HG03095 (cell line): ENCODE data around the gene COQ5.
"Not testable (repeated sequence)": the region's sequence is repeated elsewhere in the genome, so short reads cannot be mapped to it uniquely, and the experiment has no call there.

Experiments
- ATAC-seq: cut with Tn5 transposase; IDR thresholded peaks from one replicate; pipeline ENCODE4 v1.9.1; 2021; ENCODE audit warnings: moderate library complexity; ENCODE audit not compliant: unreplicated experiment

Gene COQ5, protein sequence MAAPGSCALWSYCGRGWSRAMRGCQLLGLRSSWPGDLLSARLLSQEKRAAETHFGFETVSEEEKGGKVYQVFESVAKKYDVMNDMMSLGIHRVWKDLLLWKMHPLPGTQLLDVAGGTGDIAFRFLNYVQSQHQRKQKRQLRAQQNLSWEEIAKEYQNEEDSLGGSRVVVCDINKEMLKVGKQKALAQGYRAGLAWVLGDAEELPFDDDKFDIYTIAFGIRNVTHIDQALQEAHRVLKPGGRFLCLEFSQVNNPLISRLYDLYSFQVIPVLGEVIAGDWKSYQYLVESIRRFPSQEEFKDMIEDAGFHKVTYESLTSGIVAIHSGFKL

DNA sequence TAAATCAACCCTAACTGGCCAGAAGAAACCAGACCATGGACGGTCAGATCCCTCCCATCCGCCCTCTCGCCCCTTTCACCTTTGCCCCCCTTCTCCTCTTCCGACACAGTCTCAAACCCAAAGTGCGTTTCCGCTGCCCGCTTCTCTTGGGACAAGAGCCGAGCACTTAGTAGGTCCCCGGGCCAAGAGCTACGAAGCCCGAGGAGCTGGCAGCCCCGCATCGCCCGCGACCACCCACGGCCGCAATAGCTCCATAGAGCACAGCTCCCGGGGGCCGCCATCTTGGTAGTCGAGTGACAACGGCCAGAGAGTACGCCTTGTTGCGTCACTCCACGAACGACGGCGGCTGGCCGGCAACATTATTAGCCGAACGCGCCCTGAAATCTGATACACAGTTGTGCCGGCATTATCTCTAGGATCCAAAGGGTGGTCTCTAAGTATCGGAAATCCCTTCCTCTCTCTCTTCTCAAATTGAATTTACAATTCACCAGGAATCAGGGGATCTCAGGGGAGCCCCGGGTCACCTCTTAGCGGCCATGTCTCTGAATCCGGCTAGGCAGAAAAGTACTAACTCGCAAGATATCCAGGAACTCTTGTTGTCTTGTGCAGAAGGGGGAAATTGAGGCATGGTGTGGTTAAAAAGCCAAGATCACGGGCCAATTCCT is at the start of gene COQ5:
Gene COQ5 (minus strand): TSS at position 298 of the 665 bp plus-strand sequence. CDS start 17 bp downstream, at position 281.
- peak; percentile 58 for ATAC-seq

DNA sequence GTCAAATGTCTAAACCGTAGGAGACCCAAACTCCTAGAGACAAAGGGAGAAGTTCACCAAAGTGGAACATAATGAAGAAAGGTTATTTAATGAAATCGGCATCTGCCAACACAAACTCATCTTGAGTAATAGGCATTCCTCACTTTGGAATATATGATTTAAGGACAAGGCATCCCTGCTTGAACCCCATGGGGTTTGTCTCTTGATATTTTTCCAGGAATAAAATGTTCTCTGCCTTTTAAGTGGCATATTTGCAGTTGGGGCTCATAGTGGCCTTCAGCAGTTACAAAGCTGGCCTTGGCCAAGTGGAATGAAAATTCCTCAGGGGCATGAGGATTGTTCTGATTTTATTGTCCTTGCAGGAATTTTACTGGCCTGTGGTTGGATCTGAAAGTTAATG is 45.1 kb upstream of the COQ5 start:
- ATAC-seq: no peak

DNA sequence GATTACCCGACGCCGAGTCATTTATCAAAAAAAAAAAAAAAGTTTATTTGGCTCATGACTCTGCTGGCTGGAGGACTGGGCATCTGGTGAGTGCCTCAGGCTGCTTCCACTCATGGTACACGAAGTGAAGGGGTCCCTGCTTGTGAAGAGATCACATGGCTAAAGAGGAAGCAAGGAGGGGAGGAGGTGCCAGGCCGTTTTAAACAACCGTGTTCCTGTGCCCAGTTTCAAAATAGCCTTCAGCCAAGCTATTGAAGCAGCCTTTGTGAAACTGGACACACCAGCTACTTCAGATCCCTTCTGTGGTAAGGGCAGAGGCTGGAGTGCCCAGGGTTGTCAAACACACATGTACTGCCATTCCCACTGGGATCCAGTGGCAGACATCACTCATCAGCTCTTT is 44.6 kb upstream of the COQ5 start:
- ATAC-seq: no peak

DNA sequence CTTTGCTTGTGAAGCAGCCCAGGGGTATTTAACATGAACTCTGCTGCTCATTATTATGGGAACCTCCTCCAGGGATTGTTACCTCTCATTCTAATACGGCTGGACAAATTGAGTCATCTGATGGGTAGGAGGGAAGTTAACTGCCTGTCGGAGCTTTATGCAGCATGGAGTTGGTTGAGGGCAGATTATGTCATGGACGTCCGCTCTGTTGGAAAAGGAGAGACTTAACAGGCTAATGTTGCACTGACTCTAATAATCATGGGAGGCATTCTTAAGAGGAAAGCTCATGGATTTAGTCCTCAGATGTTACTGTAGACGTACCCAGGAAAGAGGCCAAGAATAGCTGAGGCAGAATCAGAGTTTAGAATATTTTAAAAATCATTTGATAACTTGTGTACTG is 42.3 kb upstream of the COQ5 start:
- no peak for ATAC-seq

DNA sequence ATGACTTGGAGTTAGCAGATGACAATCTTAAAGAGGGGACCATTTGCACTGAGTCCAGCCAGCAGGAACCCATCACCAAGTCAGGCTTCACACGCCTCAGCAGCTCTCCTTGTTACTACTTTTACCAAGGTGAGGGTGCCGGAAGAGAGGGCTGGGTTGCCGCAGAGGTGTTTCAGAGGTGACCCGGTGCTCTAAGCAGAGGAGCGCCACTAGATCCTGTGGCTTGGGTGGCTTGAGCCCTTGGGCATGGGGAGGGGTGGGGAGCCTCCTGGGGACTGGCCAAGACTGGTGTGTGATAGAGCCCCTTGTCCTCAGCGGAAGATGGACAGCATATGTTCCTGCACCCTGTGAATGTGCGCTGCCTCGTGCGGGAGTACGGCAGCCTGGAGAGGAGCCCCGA is 34.5 kb upstream of the COQ5 start:
- ATAC-seq: no peak

DNA sequence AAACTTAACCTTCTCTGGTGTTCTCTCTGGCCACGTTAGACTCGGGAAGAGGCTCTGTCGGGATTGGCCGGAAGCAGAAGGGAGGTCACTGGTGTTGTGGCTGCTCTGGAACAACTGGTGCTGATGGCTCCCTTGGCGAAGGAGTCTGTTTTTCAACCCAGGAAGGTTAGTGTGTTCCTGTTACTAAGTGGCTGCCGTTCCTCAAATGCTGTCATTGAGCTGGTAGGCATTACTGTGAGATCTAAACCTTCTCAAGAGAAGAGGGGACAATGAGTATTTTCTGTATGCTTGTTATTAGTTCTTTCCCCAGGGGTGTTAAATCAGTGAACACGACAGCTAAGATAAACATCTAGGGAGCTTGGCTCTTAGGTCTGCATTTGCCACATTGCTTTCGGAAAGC is 33.9 kb upstream of the COQ5 start:
- no peak for ATAC-seq

DNA sequence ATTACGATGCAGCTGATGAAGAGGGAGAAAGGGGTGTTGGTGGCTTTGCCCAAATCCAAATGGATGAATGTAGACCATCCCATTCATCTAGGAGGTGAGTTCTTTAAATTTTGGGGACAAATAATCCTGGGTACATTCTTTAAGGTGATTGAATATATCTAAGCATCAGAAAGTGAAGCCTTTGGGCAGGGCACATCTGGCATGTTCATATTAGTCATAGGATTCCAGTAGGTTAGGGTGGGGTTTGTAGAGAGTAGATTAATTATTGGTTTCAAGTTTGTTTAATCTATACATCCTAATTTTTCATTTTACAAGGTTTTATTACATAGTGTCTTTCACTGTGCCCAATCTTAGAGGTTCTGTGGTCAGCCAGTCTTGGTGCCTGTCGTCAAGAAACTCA is 28.6 kb upstream of the COQ5 start:
- no peak for ATAC-seq

DNA sequence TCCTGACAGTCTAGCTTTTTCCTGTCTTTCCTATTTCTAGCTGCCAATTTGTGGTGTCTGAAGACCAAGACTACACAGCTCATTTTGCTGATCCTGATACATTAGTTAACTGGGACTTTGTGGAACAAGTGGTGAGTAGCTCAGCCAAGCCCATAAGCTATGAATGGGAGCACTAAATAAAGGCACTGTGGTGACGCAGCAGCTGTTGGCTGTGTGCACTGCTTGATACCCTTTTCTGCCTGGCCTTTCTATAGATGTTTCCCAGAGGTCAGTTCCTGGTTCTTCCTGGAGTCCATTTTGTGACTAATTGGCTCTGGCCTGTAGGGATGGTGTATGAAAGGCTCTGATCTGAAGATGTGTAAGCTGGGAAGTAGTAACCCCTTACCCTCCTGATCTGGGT is 25.7 kb upstream of the COQ5 start:
- no peak for ATAC-seq

DNA sequence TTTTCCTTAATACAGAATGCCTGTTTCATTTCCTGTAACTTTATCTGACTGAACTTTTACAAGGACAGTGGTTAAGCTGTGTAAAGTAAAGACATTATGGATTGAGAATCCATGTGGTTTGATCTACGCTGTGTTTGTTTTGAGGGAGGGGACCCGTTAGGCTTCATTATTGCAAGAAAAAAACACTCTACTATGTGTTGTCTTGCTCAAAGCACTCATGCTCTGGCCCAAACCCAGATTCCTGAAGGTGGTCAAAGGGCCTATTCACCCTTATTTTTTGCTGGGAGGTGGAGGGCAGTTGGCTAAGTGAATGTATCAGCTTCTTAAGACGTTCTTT is 17.1 kb upstream of the COQ5 start:
- no peak for ATAC-seq

DNA sequence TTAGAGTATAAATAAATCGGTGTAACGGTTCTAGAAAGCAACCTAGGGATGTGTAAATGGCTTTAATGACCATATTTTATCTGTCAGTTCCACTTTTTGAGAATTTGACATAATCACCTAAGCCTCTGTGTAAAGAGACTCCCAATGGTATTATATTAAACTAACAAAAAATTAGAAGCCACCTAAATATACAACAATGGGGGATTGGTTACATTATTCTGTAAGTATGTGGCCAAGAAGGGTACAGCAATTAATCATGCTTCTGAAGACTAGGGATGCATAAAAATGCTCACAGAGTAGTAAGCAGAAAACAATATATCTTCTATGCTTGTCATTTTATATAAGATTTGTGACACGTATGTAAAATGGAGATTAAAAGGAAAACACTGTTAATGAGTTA is 15.7 kb upstream of the COQ5 start:
- ATAC-seq: no peak

DNA sequence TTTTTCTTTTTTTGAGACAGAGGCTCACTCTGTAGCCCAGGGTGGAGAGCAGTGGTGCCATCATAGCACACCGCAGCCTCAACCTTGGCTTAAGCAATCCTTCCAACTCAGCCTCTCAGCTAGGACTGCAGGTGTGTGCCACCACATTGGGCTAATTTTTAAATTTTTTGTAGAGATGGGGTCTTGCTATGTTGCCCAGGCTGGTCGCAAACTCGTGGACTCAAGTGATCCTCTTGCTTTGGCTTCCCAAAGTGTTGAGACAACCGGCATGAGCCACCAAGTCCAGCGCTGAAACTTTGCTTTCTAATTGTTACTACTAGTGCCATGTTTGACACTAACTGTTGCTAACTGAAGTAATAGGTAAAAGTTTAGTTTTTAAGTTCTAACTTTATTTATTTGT is 13.2 kb upstream of the COQ5 start:
- no peak for ATAC-seq

DNA sequence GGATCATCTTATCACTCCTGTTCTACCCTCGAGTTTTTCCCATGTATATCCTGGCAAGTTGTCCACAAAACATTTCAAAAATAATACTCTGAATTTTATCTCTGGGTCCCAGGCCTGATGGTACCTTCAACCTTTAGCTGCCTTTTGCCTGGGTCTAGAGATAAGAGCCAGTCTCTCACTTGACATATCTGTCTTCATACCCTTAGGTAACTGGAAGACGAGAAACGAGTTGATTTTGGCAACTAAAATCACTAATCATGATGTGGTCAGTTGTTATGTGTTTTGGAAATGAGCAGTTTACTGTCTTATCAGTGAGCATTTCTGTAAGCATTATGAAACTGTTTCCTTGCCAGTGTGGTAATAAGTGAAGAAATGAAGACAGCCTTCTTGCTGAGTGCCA is 11.5 kb upstream of the COQ5 start:
- no peak for ATAC-seq

DNA sequence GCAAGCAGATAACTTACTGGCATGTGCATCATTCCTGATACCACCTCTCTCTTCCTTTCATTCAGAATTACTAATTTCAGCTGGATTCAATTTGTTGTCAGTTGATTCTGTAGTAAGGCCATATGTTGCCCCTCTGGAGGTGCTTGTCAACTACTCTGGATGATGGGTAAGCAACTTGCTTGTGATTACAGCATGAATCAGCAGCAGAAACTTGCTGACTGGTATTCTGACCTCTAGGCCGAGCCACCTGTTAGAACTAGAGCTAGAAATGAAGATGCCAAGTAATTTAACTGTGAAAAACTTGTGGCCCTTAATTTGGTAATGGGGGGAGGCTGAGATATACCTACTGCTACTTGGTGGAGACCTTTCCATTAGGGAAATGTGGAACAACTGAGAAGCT is 10.3 kb upstream of the COQ5 start:
- ATAC-seq: no peak

DNA sequence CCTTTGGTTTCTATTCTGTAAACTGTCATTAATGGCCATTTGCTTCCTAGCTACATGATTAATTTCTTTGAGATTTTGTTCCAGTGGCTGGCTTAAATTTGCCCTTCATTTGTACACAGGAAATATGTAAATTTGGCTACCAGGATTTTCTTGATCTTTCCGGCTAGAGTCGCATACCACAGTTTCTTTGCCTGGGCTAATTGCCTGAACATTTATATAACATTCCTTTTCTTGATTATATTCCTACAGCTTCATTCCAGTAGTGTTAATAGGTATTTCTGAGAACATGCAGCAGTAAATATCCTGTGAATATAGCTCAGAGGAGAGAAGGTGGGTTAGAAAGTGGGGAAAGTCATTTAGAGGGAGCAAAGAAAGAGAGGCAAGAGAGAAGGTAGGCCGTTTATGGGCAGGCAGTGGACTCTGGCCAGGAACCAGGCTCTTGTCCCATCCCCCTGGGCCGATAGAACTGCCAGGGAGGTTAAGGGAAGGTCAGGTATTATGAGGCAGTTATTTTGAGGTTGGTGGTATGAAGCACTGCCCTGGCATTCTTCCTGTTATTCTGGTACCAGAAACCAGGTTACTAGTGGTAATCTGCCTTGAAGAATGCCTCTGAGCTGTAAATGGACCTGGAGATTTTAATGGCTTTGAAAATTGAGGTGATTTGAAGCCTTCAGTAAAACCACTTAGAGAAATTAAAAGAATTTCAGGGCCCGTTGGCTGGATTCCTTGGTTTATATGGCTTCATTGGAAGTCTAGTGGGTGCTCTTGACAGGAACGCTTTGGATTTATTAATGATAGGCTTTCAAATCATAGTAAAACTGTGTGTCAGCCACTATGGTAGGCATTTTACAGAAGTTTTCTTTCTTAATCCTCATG is 9.6 kb upstream of the COQ5 start:
- no peak for ATAC-seq

DNA sequence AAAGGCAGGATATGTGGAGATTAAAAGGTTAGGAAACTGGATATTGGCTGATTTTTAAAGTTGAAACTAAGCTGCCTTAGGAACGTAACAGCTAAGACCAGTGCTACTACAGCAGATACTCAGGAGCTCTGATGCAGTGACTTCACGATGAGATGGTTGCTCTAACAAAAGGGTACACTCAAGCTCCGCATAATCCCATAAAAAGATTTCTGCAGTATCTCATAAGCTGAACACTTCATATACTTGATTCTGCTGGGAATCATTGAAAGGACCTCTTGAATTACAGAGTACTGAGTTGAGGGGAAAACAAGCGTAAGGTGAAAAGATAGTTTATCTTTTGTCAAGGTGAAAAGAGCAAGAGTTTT is 8.9 kb upstream of the COQ5 start:
- ATAC-seq: no peak

DNA sequence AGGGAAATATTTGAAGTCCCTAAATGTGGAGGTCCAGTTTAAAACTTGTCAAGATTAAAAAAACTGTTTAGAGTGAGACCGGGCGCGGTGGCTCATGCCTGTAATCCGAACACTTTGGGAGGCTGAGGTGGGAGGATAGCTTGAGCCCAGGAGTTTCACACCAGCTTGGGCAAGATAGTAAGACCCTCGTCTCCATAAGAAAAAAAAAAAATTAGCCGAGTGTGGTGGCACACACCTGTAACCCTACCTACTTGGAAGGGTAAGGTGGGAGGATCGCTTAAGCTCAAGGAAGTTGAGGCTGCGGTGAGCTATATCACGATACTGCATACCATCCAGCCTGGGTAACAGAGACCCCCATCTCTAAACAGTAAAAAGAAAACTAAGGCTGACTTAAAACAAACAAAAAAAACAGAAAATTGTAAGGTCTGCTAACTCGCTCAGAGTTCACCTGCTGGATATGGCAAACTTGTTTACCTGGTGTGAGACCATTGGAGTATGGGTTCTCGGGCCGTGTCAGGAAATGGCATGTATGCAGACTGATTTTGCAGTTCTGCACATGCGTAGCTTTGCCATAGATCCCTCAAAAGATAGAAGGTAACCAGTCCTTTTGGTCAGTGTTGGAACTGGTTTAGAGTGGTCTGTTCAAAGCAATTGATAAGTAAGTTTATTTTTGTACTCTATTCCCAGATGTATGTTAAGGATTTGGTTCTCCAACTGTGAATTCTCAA is 7.3 kb upstream of the COQ5 start:
- ATAC-seq: no peak

DNA sequence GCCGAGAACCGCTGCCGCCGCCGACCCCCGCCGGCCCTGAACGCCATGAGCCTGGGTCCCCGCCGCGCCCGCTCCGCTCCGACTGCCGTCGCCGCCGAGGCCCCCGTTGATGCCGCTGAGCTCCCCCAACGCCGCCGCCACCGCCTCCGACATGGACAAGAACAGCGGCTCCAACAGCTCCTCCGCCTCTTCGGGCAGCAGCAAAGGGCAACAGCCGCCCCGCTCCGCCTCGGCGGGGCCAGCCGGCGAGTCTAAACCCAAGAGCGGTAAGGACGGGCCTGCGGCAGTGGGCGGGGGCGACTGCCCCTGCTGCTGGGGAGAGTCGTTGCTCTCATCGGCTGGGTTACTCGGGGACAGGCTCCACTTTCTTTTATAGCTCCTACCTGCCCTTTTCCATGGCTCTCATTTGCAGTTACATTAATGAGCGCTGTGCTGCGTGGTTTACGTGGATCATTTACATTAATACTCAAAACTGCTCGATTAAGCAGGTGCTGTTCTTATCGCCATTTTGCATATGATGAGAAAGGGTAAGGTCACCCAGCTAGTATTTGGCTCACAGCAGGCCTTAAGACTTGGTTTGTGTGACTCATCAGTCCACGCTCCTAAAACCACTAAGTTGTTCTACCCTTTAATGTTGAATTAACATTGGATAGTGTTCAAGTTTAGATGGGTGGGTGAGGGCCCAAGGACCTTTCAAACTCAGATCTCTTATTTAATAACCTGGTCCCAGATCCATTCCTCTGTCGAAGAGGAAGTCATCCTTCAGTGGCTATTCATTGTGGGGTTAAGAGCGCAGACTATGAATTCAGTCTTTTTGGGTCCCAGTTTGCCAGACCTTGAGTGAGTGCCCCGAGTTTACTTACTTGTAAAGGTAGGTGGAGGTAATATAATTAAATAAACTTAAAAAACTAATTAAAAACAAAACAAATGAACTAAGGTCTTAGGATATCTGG is 6.0 kb upstream of the COQ5 start:
- peak; percentile 22 for ATAC-seq

DNA sequence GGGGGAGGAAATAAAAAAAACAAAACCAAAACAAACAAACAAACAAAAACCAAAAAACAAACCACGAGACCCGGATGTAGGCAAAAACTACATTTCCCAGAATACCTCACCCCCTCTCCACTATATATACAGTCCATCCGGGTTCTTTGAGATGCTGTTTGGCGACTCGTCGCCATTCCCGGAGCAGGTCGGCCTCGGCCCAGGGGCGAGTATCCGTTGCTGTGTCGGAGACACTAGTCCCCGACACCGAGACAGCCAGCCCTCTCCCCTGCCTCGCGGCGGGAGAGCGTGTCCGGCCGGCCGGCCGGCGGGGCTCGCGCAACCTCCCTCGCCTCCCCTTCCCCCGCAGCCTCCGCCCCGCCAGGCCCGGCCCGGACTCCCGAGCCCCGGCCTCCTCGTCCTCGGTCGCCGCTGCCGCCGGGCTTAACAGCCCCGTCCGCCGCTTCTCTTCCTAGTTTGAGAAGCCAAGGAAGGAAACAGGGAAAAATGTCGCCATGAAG is 5.3 kb upstream of the COQ5 start, which contains the start of gene RNF10:
Gene RNF10 (plus strand): TSS at position 154 of the 500 bp plus-strand sequence. CDS start 456 bp downstream, outside the sequence.
- ATAC-seq: peak; percentile 45

DNA sequence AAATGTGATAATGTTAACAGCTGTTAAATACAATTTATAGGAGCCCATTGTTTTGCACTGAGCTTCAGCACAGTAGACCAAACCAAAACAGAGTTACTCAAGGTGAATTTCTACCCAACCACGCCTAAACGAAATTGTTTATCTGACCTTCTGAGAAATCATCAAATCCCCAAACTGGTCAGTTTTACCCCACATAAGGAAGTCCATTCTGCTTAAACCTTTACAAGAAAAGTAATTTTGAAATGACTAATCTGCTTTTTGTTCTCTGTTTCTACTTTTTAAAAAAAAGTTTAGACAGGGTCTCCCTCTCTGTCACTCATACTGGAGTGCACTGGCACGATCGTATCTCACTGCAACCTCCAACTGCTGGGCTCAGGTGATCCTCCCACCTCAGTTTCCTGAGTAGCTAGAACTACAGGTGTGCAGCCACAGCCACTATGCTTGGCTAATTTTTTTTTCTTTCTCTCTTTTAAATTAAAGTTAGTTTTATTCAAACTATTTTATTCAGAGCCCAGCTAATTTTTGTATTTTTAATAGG is 3.8 kb upstream of the COQ5 start:
- ATAC-seq: no peak

DNA sequence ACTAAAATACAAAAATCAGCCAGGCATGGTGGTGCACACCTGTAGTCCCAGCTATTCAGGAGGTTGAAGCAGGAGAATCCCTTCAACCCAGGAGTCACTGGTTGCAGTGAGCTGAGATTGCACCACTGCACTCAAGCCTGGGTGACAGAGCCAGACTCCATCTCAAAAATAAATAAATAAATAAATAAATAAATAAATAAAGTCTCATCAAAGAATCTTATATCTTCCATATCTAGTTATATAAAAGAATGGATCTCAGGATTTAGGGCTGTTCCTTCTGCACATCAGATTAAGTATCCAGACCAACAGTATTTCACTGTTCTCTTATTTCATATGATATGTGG is 1.4 kb upstream of the COQ5 start:
- not testable (repeated sequence) for ATAC-seq
